Measurements from ENCODE around the gene MICAL3. TPM values are rescaled to one million over a fixed set of nuclear protein-coding genes. Genes with fewer than 3 reads are reported as not detected.

Gene MICAL3
- total and polyA plus RNA-seq, 2 of the 8 experiments (the other 6 are each of a cell fraction or from before 2014, with no cell fraction given), result 8.3 to 41.8 TPM

GRCh38 chr22:17838180-17838865 is 186.0 kb downstream of the MICAL3 start:
- Histone ChIP-seq H4K8ac (ENCODE audit: extremely low read depth, insufficient read depth, low read length) (no peak overlapping the region), H3K79me2 (ENCODE audit: control insufficient read depth in 1 of 2, insufficient read depth in 2 of 2, low read length in 2 of 2) (no peaks in the 10 kb centered on the region), H2BK12ac (ENCODE audit: low read depth, low read length) (no peak overlapping the region), H3K9me3 (ENCODE audit: insufficient read depth in 2 of 2, low read depth in 1 of 2, low read length in 1 of 2) (no peaks in the 10 kb centered on the region), H3K23ac (ENCODE audit: insufficient read length) (no peak overlapping the region), H2AFZ (ENCODE audit: low read length) (no peak overlapping the region), H3K4ac (replicated peaks; ENCODE audit: insufficient read length, low read depth, low read length) (no peak overlapping the region), H3K36me3 (ENCODE audit: control insufficient read depth in 2 of 4, insufficient read depth in 4 of 4, low read length in 3 of 4) (peaks cover 0 to 2% (median 0%) of the 10 kb centered on the region in 4 experiments; a peak in 2 of 8 replicates), H2BK5ac (ENCODE audit: low read depth, low read length) (no peak overlapping the region), H3K27me3 (replicated peaks in 1 of 4; ENCODE audit: control insufficient read depth in 3 of 4, extremely low read depth in 1 of 4, insufficient read depth in 3 of 4, low read length in 3 of 4) (no peaks in the 10 kb centered on the region), H3K56ac (replicated peaks; ENCODE audit: insufficient read length, low read depth, low read length) (no peak overlapping the region), H3K4me2 (ENCODE audit: insufficient read depth in 1 of 2, low read depth in 2 of 2, low read length in 2 of 2) (no peak overlapping the region), H3K4me3 (ENCODE audit: extremely low read depth in 1 of 4, insufficient read depth in 2 of 4, low read depth in 3 of 4, low read length in 4 of 4) (no peak overlapping the region), H3K18ac (ENCODE audit: extremely low read depth, low read length) (no peak overlapping the region), H3K9ac (replicated peaks in 1 of 4; ENCODE audit: extremely low read depth in 1 of 4, low read depth in 3 of 4, low read length in 3 of 4) (no peak overlapping the region), H3K79me1 (ENCODE audit: low read depth, low read length) (no peaks in the 10 kb centered on the region), H3K4me1 (replicated peaks in 1 of 4; ENCODE audit: control insufficient read depth in 3 of 4, insufficient read depth in 4 of 4, low read length in 3 of 4) (no peaks in the 10 kb centered on the region; a peak in 1 of 7 replicates), H2BK120ac (replicated peaks; ENCODE audit: low read depth, low read length) (no peak overlapping the region), H4K5ac (ENCODE audit: insufficient read length, low read depth, low read length) (no peak overlapping the region), H4K20me1 (replicated peaks in 1 of 2; ENCODE audit: control insufficient read depth in 1 of 2, insufficient read depth in 2 of 2, low read length in 2 of 2) (no peaks in the 10 kb centered on the region), H2BK20ac (ENCODE audit: low read length) (no peak overlapping the region), H3K27ac (ENCODE audit: low read depth, low read length) (no peak overlapping the region), H3K23me2 (ENCODE audit: low read depth, low read length) (no peaks in the 10 kb centered on the region), H3K14ac (ENCODE audit: insufficient read length) (no peak overlapping the region), H2AK5ac (ENCODE audit: low read depth, low read length) (no peak overlapping the region), H2BK15ac (ENCODE audit: low read length) (no peak overlapping the region), H4K91ac (replicated peaks; ENCODE audit: insufficient read length, low read length) (no peak overlapping the region)
- POLR2A ChIA-PET (ENCODE audit: partially characterized antibody), result no interaction called here
- TF ChIP-seq NANOG (IDR thresholded peaks at IDR 0.05; ENCODE audit: insufficient read depth, low read depth, low read length, poor library complexity, severe bottlenecking), result no peak
- 94% methylated on average over 12 of the region's 13 CpGs; no CpG with 5 or more reads in 1 of the 2 experiments for WGBS, 2 experiments (ENCODE audit: extremely low coverage in 1 of 2, insufficient coverage in 1 of 2, insufficient read length in 1 of 2, insufficient replicate concordance in 2 of 2, low coverage in 1 of 2, low lambda C conversion rate in 2 of 2, missing lambda C conversion rate in 1 of 2)
- DNase-seq (ENCODE audit: low read depth in 1 of 2, low spot score in 2 of 2) (no peak), FAIRE-seq (no peak)
- CTCF ChIA-PET (ENCODE audit: partially characterized antibody), result interaction anchor here (1.5 kb wide), 2 partner anchors 8 to 10 kb away, joined by 5 to 10 read pairs; no protein-coding TSS in a partner anchor
